HG02943 (cell line): ENCODE measurements around the gene YIPF6.
"Not testable (repeated sequence)": the region's sequence is repeated elsewhere in the genome, so short reads cannot be mapped to it uniquely, and the experiment has no call there.

ENCODE experiments used
- ATAC-seq: cut with Tn5 transposase; IDR thresholded peaks from one replicate; pipeline ENCODE4 v1.9.1; 2021; ENCODE audit warnings: mild to moderate bottlenecking, low read depth, moderate library complexity; ENCODE audit not compliant: unreplicated experiment

Gene YIPF6

GRCh38 chrX:68503836-68504636 is 5.2 kb downstream of the YIPF6 start:
- ATAC-seq: no peak

- no peak for ATAC-seq
Observed at GRCh38 chrX:68506649-68507048, 7.8 kb downstream of the YIPF6 start.

- no peak for ATAC-seq
Observed at GRCh38 chrX:68508799-68509198, 9.9 kb downstream of the YIPF6 start.

GRCh38 chrX:68511255-68511654 is 12.4 kb downstream of the YIPF6 start:
- no peak for ATAC-seq

- not testable (repeated sequence) for ATAC-seq
Observed at GRCh38 chrX:68524680-68525079, 25.8 kb downstream of the YIPF6 start.

GRCh38 chrX:68532831-68533533 is 34.1 kb downstream of the YIPF6 start:
- ATAC-seq: no peak

- no peak for ATAC-seq
Observed at GRCh38 chrX:68533656-68534055, 34.8 kb downstream of the YIPF6 start.

- no peak for ATAC-seq
Observed at GRCh38 chrX:68534691-68535090, 35.8 kb downstream of the YIPF6 start.

- ATAC-seq: no peak
Observed at GRCh38 chrX:68536429-68536828, 37.6 kb downstream of the YIPF6 start.

- no peak for ATAC-seq
Observed at GRCh38 chrX:68536884-68537283, 38.0 kb downstream of the YIPF6 start.

GRCh38 chrX:68550193-68550592 is 51.3 kb downstream of the YIPF6 start:
- no peak for ATAC-seq

- no peak for ATAC-seq
Observed at GRCh38 chrX:68556036-68556435, 57.2 kb downstream of the YIPF6 start.

- ATAC-seq: not testable (repeated sequence)
Observed at GRCh38 chrX:68557126-68557525, 58.3 kb downstream of the YIPF6 start.

- ATAC-seq: not testable (repeated sequence)
Observed at GRCh38 chrX:68559905-68560304, 61.1 kb downstream of the YIPF6 start.

GRCh38 chrX:68568136-68568535 is 69.3 kb downstream of the YIPF6 start:
- no peak for ATAC-seq

- no peak for ATAC-seq
Observed at GRCh38 chrX:68570598-68570997, 71.7 kb downstream of the YIPF6 start.

GRCh38 chrX:68571292-68571609 is 72.4 kb downstream of the YIPF6 start:
- ATAC-seq: no peak

- ATAC-seq: peak; percentile 66
Observed at GRCh38 chrX:68571610-68572311, 72.9 kb downstream of the YIPF6 start.

GRCh38 chrX:68574240-68574639 is 75.4 kb downstream of the YIPF6 start:
- no peak for ATAC-seq

- ATAC-seq: no peak
Observed at GRCh38 chrX:68579810-68580209, 81.0 kb downstream of the YIPF6 start.

GRCh38 chrX:68584221-68584620 is 85.4 kb downstream of the YIPF6 start:
- ATAC-seq: no peak
